NT2/D1 (cell line): ENCODE data around the gene CCDC196.

ENCODE experiments used
- SUZ12 ChIP-seq: IDR thresholded peaks from 2 replicates; pipeline ENCODE4 v1.6.1; 2011; ENCODE audit not compliant: insufficient read length, insufficient read depth; ENCODE audit errors: extremely low read depth
- ZNF274 ChIP-seq: IDR thresholded peaks from 2 replicates; pipeline ENCODE4 v1.6.1; 2011; ENCODE audit warnings: mild to moderate bottlenecking, low read depth, low read length

DNA sequence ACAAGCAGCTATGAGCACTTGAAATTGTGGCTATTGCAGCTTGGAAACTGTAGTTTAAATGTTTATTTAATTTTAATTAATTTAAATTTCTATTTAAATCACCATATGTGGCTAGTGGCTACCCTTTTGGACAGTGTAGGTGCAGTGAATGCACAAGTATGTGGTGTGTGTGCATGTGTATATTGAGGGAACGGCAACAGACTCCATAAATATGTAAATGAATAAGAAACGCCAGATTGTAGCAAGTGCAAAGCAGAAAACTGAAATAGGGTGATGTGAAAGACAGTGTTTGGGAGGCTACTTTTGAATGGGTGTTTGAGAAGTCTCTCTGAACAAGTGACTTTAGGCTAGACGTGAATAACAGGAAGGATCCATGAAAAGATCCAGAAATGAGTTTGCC is 32.7 kb upstream of the CCDC196 start:
- no peak for TF ChIP-seq ZNF274
- no peak for TF ChIP-seq SUZ12
